ENCODE results near the gene TEX48.

Gene TEX48

GRCh38 chr9:114688379-114688778 lies 6.4 kb upstream of the TEX48 start:
- H3K27me3 ChIP-seq (ENCODE audit: insufficient read depth, low read depth, severe bottlenecking) = no peaks in the 10 kb centered on the region
- no peak for DNase-seq
- TF ChIP-seq CTCF (IDR thresholded peaks at IDR 0.05; ENCODE audit: low read depth, low read length) = no peak
- H3K9me3 ChIP-seq (ENCODE audit: severe bottlenecking) = no peaks in the 10 kb centered on the region
- H3K36me3 ChIP-seq = no peaks in the 10 kb centered on the region
- no peak overlapping the region for H3K27ac ChIP-seq
- no peak overlapping the region for H3K4me3 ChIP-seq (ENCODE audit: low read depth, low read length)

DNA sequence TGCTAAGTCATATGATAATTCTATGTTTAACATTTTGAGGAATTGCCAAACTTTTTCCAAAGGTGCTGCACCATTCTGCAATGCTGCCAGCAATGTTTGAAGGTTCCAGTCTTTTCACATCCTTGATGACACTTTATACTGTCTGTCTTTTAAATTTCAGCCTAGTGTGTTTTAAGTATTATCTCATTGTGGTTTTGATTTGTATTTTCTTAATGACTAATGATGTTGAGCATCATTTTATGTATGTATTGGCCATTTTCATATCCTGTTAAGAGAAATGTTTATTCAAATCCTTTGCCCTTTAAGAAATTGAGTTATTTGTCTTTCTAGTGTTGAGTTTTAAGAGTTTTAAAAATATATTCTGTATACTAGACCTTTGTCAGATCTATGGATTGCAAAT lies 5.0 kb upstream of the TEX48 start:
- Histone ChIP-seq H3K27ac (no peak overlapping the region), H3K27me3 (ENCODE audit: insufficient read depth, low read depth, severe bottlenecking) (no peaks in the 10 kb centered on the region), H3K9me3 (ENCODE audit: severe bottlenecking) (no peaks in the 10 kb centered on the region), H3K36me3 (no peaks in the 10 kb centered on the region), H3K4me3 (ENCODE audit: low read depth, low read length) (no peak overlapping the region)
- DNase-seq = no peak
- no peak for TF ChIP-seq CTCF (IDR thresholded peaks at IDR 0.05; ENCODE audit: low read depth, low read length)

GRCh38 chr9:114685951-114686350 lies 4.0 kb upstream of the TEX48 start:
- no peak for TF ChIP-seq CTCF (IDR thresholded peaks at IDR 0.05; ENCODE audit: low read depth, low read length)
- H3K27me3 ChIP-seq (ENCODE audit: insufficient read depth, low read depth, severe bottlenecking) = no peaks in the 10 kb centered on the region
- no peaks in the 10 kb centered on the region for H3K36me3 ChIP-seq
- DNase-seq = no peak
- no peaks in the 10 kb centered on the region for H3K9me3 ChIP-seq (ENCODE audit: severe bottlenecking)
- H3K4me3 ChIP-seq (ENCODE audit: low read depth, low read length) = no peak overlapping the region
- no peak overlapping the region for H3K27ac ChIP-seq

DNA sequence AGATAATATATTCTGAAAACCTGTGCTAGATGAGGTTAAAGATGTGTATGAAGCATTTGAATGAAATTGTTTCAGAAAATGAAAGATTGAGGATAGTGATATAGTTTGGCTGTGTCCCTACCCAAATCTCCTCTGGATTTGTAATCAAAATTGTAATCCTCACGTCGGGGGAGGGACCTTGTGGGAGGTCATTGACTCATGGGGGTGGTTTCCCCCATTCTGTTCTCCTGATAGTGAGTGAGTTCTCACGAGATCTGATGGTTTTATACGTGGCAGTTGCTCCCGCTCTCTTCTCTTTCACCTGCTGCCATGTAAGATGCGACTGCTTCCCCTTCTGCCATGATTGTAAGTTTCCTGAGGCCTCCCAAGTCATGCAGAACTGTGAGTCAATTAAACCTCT lies 2.0 kb upstream of the TEX48 start:
- no peak overlapping the region for H3K4me3 ChIP-seq (ENCODE audit: low read depth, low read length)
- no peak overlapping the region for H3K27ac ChIP-seq
- TF ChIP-seq CTCF (IDR thresholded peaks at IDR 0.05; ENCODE audit: low read depth, low read length) = no peak
- no peaks in the 10 kb centered on the region for H3K9me3 ChIP-seq (ENCODE audit: severe bottlenecking)
- H3K36me3 ChIP-seq = no peaks in the 10 kb centered on the region
- H3K27me3 ChIP-seq (ENCODE audit: insufficient read depth, low read depth, severe bottlenecking) = no peaks in the 10 kb centered on the region
- no peak for DNase-seq

GRCh38 chr9:114682846-114683245 lies 854 bp upstream of the TEX48 start:
- no peak for TF ChIP-seq CTCF (IDR thresholded peaks at IDR 0.05; ENCODE audit: low read depth, low read length)
- Histone ChIP-seq H3K27ac (no peak overlapping the region), H3K27me3 (ENCODE audit: insufficient read depth, low read depth, severe bottlenecking) (no peaks in the 10 kb centered on the region), H3K9me3 (ENCODE audit: severe bottlenecking) (no peaks in the 10 kb centered on the region), H3K4me3 (ENCODE audit: low read depth, low read length) (no peak overlapping the region), H3K36me3 (no peaks in the 10 kb centered on the region)
- DNase-seq = no peak

- Histone ChIP-seq H3K36me3 (no peaks in the 10 kb centered on the region), H3K27me3 (ENCODE audit: insufficient read depth, low read depth, severe bottlenecking) (no peaks in the 10 kb centered on the region), H3K9me3 (ENCODE audit: severe bottlenecking) (no peaks in the 10 kb centered on the region), H3K4me3 (ENCODE audit: low read depth, low read length) (no peak overlapping the region), H3K27ac (no peak overlapping the region)
- no peak for DNase-seq
- TF ChIP-seq CTCF (IDR thresholded peaks at IDR 0.05; ENCODE audit: low read depth, low read length) = no peak
These were observed 1.6 kb downstream of the TEX48 start for GRCh38 chr9:114680259-114681001.

All from WERI-Rb-1 (cell line).